Ascending aorta (tissue), 2 donors: ENCODE results near the gene KCNH5. TPM values are rescaled to one million over a fixed set of nuclear protein-coding genes. Genes with fewer than 3 reads are reported as not detected.

Experiments
- DNase-seq, 2 donors: peaks; one replicate each; pipeline ENCODE4 v3.0.0-alpha.2; 2019; ENCODE audit warnings: low spot score in 2 of 2
- H3K27ac ChIP-seq, 2 donors: fragments of 200-600 bp; sonication (generic); one replicate each; pipeline ENCODE4 v1.5.1; 2016 to 2017; ENCODE audit warnings: mild to moderate bottlenecking in 1 of 2
- H3K27me3 ChIP-seq: fragments of 200-600 bp; sonication (generic); one replicate; pipeline ENCODE4 v1.5.1; 2017
- H3K36me3 ChIP-seq, 2 donors: fragments of 200-600 bp; sonication (generic); one replicate each; pipeline ENCODE4 v1.5.1; 2016
- H3K4me1 ChIP-seq, 2 donors: fragments of 200-600 bp; sonication (generic); one replicate each; pipeline ENCODE4 v1.5.1; 2016 to 2017; ENCODE audit warnings: mild to moderate bottlenecking in 1 of 2
- H3K4me3 ChIP-seq, 2 donors: fragments of 200-600 bp; sonication (generic); one replicate each; pipeline ENCODE4 v1.5.1; 2016 to 2017; ENCODE audit warnings: mild to moderate bottlenecking in 1 of 2
- H3K9me3 ChIP-seq, 2 donors: fragments of 200-600 bp; sonication (generic); one replicate each; pipeline ENCODE4 v1.5.1; 2016
- CTCF ChIP-seq, 3 experiments: fragments of 200-600 bp in 2 of 3; fragments of 450-650 bp in 1 of 3; sonication (generic) in 2 of 3; IDR thresholded peaks; one replicate each; pipeline ENCODE4 v1.5.1; 2016 to 2019; ENCODE audit warnings: antibody characterized with exemption in 3 of 3, mild to moderate bottlenecking in 1 of 3, moderate library complexity in 1 of 3
- intact Hi-C: fragments of 100-400 bp; cut with DNase I; formaldehyde crosslinking; loops from one replicate; pipeline ENCODE4 v1.15.1; 2023
- total RNA-seq: library from RNA; depleted of rRNA; stranded (reverse); fragments of >200 nt; gene quantifications from one replicate; pipeline ENCODE4 v1.1.0, GENCODE V29; 2016

Gene KCNH5, protein sequence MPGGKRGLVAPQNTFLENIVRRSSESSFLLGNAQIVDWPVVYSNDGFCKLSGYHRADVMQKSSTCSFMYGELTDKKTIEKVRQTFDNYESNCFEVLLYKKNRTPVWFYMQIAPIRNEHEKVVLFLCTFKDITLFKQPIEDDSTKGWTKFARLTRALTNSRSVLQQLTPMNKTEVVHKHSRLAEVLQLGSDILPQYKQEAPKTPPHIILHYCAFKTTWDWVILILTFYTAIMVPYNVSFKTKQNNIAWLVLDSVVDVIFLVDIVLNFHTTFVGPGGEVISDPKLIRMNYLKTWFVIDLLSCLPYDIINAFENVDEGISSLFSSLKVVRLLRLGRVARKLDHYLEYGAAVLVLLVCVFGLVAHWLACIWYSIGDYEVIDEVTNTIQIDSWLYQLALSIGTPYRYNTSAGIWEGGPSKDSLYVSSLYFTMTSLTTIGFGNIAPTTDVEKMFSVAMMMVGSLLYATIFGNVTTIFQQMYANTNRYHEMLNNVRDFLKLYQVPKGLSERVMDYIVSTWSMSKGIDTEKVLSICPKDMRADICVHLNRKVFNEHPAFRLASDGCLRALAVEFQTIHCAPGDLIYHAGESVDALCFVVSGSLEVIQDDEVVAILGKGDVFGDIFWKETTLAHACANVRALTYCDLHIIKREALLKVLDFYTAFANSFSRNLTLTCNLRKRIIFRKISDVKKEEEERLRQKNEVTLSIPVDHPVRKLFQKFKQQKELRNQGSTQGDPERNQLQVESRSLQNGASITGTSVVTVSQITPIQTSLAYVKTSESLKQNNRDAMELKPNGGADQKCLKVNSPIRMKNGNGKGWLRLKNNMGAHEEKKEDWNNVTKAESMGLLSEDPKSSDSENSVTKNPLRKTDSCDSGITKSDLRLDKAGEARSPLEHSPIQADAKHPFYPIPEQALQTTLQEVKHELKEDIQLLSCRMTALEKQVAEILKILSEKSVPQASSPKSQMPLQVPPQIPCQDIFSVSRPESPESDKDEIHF
- not detected for total RNA-seq

GRCh38 chr14:63045234-63045611 is at the start of gene KCNH5:
TSS of gene KCNH5 (minus strand) at chr14:63045458. CDS start at chr14:63045186, 272 bp downstream.
- DNase-seq: no peak
- intact Hi-C loops: no loop called here

DNA sequence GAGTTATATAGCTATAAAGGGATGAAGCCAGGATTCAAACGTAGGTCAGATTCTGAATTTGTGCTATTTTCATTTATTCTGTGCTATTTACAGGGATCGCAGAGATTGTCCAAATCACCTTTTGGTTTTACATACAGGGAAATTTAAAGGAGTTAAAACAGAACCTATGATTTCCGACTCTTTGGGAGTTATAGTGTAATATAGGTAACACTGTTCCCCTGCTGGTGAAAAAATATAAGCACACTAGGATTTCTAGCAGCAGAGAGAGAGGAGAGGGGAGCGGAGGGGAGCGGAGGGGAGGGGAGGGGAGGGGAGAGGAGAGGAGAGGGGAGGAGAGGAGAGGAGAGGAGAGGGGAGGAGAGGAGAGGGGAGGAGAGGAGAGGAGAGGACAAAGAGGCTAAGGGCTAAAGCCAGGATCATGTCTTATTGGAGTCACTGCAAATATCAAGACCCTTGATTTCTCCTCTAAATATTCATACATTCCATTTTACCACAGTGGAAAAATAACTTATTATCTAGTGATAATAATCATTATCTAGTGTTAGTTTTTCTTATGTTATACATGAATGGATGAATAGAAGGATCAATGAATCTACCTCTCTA is 46.2 kb upstream of the KCNH5 start:
- no peaks in the 10 kb centered on the region for H3K36me3 ChIP-seq
- no peak for TF ChIP-seq CTCF (IDR thresholded peaks at IDR 0.05)

More at GRCh38 chr14:63045234-63045611, at the start of gene KCNH5:
- Histone ChIP-seq H3K9me3 (no peaks in the 10 kb centered on the region), H3K36me3 (no peaks in the 10 kb centered on the region), H3K4me3 (peak within 1 kb of the TSS; percentile 45 to 54), H3K27me3 (no peaks in the 10 kb centered on the region), H3K4me1 (peaks cover 0 to 11% of the 10 kb centered on the region in 2 donors), H3K27ac (no peak within 1 kb of the TSS)
- no peak for TF ChIP-seq CTCF (IDR thresholded peaks at IDR 0.05)

DNA sequence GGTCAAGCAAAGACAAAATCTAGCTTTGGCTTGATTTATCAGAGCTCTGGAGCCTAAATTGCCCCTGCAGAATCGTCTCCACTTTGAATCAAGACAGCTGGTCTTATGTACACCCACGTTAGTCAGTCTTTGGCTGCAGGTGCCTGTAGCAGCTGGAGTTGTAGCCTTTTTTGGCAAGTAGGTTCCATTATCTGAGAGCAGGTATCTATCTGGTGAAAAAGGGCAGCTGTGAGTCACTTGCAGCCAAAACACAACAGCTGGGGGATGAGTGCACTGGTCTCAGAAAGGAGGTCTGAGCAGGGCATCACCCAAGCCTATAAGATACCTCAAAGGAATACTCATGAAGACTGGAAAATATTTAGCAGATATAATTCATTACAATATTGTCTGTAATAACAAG is 43.6 kb upstream of the KCNH5 start:
- no peak for TF ChIP-seq CTCF (IDR thresholded peaks at IDR 0.05)
- Histone ChIP-seq H3K9me3 (peaks cover 0 to 3% of the 10 kb centered on the region in 2 donors), H3K36me3 (no peaks in the 10 kb centered on the region), H3K27me3 (no peaks in the 10 kb centered on the region), H3K4me3 (no peak overlapping the region), H3K27ac (no peak overlapping the region), H3K4me1 (no peaks in the 10 kb centered on the region)
- intact Hi-C loops: no loop called here
- DNase-seq: no peak

More for the DNA sequence above, 46.2 kb upstream of the KCNH5 start:
- no peak overlapping the region for H3K27ac ChIP-seq
- H3K27me3 ChIP-seq: no peaks in the 10 kb centered on the region
- H3K4me3 ChIP-seq: no peak overlapping the region
- no peaks in the 10 kb centered on the region for H3K9me3 ChIP-seq
- intact Hi-C loops: no loop called here
- no peak for DNase-seq
- H3K4me1 ChIP-seq: no peaks in the 10 kb centered on the region

DNA sequence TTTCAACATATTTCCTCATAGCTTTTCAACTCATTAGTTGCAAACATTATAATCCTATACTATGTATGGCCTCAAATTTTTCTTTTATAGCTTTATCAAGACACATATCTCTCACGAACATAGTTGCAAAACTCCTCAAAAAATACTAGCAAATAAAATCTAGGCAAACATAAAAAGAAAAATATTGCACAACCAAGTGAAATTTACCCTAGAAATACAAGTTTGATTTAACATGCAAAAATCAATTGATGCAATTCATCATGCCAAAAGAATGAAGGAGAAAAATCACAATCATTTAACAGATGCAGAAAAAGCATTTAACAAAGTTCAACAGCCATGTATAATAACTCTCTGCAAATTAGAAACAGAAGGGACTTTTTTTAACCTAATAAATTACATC is 33.3 kb upstream of the KCNH5 start:
- Histone ChIP-seq H3K27ac (no peak overlapping the region), H3K4me3 (no peak overlapping the region), H3K36me3 (no peaks in the 10 kb centered on the region), H3K27me3 (no peaks in the 10 kb centered on the region), H3K4me1 (no peaks in the 10 kb centered on the region), H3K9me3 (peaks cover 0 to 3% of the 10 kb centered on the region in 2 donors)
- TF ChIP-seq CTCF (IDR thresholded peaks at IDR 0.05): no peak
- intact Hi-C loops: no loop called here
- DNase-seq: no peak

DNA sequence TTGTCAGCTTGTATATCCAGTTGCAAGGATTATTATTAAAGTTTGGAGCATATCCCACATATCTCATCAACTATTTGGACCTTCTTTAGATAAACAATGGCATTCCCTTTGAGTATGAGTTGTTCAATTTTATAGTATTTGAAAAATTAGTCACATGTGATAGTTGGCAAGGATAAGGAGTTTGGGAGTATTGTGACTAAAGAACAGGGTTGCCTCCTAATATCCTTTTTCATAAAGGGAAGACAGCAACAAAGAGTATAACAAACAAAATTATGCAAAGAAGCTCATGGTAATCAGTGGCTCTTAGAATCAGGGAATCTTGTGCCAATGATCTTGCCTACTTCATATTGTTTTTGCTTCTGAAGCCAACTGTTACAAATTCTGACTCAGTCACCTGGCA is 31.2 kb upstream of the KCNH5 start:
- H3K36me3 ChIP-seq: no peaks in the 10 kb centered on the region
- no peak for DNase-seq
- no peak for TF ChIP-seq CTCF (IDR thresholded peaks at IDR 0.05)
- intact Hi-C loops: no loop called here
- H3K4me1 ChIP-seq: no peaks in the 10 kb centered on the region
- H3K27ac ChIP-seq: no peak overlapping the region
- H3K27me3 ChIP-seq: no peaks in the 10 kb centered on the region
- H3K4me3 ChIP-seq: no peak overlapping the region
- peaks cover 0 to 3% of the 10 kb centered on the region in 2 donors for H3K9me3 ChIP-seq
